HG03103 (cell line): ENCODE results near the gene TRPV5.
A peak's percentile ranks its signal among the peaks of the same experiment; 100 is the strongest.

ENCODE experiments used
- ATAC-seq: cut with Tn5 transposase; IDR thresholded peaks from one replicate; pipeline ENCODE4 v1.9.1; 2021; ENCODE audit warnings: low read depth; ENCODE audit not compliant: unreplicated experiment

The TRPV5 gene

DNA sequence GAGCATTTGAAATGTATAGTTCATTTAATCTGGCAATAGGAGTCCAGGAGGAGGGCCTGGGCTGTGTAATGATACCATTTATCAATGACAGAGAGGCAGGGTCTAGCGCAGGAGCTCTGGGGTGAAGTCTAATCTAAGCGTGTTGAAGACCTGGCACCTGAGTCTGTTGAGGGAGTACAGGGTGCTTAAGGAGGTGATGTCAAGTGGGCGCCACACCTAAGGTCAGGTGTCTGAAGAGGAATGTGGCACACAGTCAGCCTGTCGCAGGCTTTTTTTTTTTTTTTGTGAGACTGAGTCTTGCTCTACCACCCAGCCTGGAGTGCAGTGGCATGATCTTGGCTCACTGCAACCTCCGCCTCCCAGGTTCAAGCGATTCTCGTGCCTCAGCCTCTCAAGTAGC is 8.0 kb upstream of the TRPV5 start:
- no peak for ATAC-seq

DNA sequence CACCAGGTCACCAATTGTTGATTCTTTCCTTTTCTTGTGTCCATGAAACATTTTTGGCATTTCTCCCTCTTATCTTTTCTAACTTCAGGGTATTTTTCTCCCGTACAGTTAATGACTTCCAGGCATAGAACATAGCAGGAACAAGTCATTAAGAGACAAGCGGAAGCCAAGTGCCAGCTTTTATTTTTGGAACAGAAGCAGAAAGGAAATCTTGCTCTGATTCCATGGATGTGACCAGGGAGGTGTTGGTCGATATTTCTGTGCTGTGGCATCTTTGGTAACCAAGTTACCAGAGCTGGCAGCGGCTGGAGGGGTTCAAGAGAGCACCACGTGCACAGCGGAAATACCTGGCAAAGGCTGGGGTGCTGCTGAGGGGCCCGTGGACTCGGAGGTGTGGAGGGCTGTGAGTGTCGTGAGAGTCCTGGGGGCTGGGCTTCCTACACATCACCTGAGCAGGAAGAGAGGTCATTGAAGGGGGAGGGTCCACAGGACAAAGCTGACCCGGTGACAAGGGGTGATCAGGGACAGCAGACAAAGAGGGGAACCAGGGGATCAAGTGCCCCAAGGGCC is 7.5 kb upstream of the TRPV5 start:
- ATAC-seq = no peak

DNA sequence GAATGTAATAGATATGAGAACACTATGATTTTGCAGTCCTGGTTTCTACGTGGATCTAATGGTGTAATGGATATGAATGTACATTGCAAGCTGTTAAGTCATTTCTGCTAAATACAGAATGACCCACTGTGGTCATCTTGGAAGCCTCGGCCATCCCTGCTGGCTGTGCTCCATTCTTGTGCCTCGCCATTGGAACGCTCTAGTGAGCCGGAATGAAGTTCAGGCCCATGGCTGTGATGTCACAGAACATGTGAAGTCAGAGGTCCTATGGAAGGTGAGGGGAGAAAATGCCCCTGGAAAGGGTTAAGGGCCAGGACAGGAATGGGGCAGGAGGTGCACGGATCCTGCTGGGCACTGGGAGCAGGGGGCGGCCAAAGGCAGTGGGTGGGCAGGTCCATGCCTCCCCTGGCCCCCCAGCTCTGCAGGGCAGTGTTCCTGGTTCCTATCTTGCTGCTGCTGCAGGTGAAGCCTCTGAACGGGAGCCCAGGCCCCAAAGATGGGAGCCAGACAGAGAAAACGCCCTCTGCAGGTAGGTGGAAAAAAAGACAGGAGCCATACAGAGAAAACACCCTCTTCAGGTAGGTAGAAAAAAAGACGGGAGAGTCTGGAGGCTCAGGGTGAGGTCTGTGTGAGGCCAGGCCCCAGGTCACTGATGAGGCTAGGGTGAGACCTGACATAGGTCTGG is 5.8 kb upstream of the TRPV5 start, which contains the start of gene LLCFC1:
Gene LLCFC1, plus strand, starts transcription at position 259 of the 685 bp plus-strand sequence. Its CDS starts 138 bp downstream, at position 397.
- ATAC-seq = no peak

DNA sequence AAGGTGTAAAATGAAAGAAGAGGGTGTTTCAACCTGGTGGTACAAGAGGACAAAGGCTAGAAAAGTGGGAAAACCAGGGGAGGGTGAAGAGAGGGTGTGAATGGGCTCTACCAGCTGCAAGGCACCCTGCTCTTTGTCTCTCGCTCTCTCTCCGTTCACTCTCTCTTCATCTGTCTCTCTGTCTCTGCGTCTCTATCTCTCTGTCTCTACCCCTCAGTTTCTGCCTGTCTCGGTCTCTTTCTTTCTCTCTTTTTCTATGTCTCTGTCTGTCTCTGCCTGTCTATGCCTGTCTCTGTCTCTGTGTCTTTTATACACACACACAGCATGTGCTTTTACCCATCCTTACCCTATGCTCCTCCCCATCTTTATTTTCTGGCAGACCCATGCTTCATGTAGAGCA is 5.1 kb upstream of the TRPV5 start:
- no peak for ATAC-seq

DNA sequence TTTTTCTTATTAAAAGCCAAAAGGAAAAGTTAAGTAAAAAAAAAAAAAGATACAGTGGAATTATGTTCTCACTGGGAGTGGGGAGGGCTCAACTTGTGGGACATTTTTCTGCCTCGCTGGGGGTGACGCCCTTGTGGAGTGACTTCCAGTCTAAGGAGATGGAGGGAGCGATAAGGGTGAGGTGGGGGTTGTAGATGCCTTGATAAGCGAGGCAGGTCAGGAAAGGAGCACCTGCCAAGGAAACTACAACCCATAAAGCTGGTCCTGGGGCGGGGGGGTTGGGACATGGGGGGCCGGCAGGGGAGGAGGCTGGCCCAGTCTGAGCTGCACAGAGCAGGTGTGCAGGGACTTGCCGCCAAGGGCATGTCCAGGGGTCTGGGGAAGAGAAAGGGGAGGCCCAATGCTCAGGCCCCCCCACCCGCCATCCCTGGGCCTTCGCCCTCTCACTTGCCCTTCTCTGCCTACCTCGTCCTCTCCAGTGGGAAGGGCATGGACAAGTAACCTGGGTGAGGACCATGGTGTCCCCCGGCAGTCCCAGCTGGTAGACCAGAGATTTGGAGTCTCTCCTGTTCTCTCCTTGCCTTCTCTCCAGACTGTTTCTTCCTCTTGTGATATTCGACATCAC is 2.5 kb upstream of the TRPV5 start:
- ATAC-seq = no peak

DNA sequence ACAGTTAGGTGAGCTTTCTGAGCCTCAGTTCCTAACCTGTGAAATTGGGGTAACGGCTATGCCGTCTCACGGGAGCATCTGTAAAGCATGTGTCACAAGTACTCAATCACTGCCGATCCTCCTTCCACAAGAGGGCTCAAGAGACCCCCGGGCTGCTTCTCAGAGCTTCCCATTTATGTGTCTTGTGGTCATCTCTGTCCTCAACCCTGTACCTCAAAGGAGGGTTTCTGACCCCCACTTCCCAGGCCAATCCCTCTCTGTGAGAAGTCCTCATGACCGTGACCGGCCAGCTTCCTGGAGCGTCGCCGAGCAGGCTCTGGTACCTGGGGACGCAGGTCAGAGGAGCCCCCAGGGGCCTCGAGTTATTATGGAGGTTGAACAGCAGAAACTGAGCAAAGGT is 510 bp upstream of the TRPV5 start:
- ATAC-seq = no peak

DNA sequence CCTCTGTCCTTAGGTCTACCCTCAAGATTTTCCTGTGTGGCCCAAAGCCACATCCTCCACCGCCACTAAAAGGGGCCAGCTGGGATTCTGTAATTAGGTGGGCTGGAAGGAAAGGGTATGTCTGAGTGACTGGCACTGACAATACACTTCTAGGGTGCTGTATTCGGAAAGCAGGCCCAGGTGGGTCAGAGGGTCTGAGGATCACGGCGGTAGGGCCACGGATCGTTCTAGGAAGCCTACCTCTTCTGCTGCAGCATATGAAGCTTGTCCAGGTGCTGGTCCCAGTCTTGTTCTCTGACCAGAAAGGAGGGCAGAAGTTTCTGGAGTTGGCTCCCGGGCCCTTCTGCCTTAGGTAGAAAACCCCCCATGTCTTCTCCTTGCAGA is 462 bp downstream of the TRPV5 start:
- no peak for ATAC-seq

DNA sequence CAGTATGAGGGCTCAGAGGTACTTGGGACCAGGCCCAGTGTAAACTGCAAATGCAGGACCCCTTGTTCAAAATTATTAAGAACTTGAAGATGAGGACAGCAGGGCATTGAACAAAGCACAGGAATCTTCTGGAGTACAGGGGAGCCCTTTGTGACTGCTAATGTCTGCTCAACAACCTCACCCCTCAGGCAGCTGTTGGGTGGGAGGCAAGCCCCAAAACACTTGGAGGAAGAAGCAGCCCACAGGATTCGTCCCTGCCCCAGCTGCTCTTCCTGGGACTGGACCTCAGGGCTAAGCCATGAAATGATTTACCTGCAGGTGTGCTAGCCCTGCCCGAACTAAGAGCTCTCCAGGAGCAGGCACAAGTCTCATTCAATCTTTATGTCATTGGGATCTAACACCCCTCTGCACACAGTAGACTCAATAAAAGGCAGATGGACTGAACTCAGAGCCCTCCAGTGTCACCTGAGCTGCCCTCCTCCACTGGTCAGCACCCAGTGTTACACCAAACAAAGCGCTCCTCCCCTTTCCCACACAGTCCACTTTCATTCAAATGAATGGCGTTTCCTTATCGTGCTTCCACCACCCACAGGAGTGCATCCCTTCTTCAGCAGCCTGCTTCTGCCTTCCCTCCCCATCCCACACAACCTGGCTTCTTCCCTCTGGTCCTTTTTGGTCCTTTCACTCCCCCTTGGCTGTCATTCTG is 1.0 kb downstream of the TRPV5 start:
- no peak for ATAC-seq

DNA sequence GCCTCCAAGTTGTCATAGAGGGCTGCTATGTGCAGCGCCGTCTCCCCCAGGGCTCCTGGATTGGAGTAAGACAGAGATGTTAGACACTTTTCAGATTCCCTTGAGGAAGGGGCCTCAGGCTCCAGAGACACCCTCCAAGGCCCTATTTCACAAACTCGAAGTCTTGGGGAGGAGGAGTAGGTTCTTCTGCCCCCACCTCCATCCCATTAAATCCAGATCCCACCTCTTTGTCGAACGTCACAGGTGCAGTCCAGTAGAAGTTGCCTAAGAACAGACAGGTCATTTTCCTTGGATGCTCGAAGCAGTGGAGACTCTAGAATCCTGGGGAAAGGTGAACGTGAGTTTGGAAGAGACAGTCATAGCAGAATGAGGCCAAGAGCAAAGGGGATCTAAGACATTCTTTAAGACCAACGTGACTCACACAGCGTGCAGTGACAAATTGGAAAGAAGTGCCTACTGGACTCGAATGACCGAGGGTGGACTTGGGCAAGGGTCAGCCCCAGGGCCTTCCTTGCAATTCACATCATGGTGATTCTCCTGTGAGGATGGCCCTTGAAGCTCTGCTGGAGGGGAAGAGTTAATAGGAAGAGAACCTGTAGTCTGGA is 3.3 kb downstream of the TRPV5 start:
- ATAC-seq = no peak

DNA sequence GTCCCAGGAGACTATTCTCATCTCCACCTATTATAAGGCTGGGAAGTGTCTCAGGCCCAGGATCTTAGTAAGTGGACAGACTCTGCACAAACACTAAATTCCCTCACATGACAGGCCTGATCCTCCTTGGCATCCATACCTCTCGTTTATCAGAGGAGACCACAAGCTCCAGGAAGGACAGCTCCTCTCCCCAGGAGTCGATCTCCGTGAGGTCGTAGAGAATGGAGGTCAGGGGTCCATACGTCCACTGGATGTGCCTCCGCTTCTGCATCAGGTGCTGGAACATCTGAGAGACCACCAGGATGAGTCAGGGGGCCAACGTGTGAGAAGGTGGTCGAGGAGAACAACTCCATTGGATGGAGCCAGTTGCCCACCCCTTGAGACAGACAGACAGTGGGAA is 5.6 kb downstream of the TRPV5 start:
- no peak for ATAC-seq

DNA sequence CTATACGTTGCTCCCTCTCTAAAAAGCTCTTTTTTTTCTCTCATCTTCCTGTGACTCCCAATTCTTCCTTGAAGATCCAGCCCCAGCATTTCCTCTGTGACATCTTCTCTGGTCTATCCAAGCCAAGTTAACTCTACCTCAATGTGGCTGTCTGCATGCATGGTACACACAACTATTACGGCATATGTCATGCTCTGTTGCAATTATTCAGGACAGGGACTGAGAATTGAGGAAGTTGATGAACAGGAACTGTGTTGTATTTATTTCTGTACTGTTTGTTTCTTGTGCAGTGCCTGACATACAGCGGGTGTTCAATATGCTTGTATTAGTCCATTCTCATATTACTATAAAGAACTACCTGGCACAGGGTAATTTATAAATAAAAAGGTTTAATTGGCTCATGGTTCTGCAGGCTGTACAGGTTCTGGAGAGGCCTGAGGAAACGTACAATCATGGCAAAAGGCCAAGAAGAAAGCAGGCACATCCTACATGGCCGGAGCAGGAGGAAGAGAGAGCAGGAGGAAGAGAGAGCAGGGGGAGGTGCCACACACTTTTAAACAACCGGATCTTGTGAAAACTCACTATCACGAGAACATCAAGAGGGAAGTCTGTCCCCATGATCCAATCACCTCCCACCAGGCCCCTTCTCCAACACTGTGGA is 6.3 kb downstream of the TRPV5 start:
- ATAC-seq = peak; percentile 48

DNA sequence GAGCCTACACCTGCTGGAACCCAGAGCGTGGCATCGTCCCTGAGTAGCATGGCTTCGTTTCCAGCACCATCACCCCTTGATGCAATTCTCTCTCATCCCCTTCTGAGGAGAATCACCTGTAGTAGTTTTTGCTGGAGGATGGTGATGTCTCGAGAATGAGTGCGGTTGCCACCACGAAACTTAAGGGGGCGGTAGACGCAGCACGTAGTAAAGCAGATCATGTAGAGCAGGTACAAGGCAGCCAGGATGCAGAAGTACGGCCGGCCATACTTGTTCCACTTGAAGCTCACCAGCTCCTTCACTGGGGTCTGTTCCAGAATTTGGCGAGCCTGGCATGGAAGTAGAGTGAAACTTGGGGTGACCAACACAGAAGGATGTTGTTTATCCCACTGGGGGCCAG is 8.1 kb downstream of the TRPV5 start:
- peak; percentile 52 for ATAC-seq

DNA sequence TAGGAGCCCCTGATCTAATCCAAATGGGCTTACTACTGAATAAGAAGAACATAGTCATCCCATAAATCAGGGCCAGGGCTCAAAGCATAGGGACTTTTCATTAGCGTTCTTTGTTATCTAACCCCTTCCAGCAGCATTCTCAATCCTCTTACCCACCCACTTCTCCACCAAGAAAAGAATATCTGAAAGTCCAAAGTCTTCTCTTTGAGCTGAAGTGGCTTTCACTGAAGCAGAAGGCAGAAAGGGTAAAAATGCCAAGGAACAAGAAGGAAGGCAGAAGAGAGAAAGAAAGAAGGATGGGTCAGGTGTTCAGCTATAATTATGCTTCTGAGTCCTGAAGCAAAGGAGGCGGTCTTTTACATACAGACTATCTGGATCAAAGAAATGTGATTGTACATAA is 10.2 kb downstream of the TRPV5 start:
- no peak for ATAC-seq

DNA sequence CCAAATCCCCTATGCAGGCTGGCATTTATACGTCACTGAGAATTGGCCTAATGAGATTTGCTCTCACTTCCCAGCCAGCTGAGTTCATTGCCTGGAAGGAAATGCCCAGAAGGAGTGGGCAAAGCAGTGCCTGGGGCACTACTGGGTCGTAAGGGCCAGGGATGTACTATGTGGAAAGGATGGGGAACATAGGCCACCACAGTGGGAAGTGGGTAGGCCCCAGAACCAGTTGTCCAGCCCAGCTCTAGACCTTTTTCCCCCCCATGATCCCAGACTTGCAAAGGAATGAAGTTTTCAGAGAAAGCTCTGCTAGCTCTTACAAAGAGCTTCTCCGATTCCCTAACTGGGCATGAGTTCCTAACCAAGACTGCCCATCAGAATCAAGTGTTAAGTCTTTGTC is 13.9 kb downstream of the TRPV5 start:
- no peak for ATAC-seq

DNA sequence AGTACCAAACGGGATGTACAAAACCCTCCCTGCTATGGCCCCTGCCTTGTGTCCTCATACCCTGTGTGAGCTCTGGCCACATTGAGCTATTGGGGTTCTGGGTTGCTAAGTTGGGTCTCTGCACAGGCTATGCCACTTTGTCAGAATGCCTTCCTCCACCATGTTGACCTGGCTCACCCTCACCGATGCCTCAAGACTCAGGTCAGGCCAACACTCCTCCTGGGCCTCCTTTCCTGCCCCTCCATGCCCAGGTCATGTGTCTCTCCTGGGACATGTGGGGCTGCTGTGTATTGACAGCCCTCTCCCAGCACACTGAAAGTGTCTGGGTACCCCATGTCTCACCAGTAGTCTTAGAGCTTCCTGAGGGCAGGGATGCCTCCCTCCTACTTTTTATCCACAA is 14.6 kb downstream of the TRPV5 start:
- no peak for ATAC-seq

DNA sequence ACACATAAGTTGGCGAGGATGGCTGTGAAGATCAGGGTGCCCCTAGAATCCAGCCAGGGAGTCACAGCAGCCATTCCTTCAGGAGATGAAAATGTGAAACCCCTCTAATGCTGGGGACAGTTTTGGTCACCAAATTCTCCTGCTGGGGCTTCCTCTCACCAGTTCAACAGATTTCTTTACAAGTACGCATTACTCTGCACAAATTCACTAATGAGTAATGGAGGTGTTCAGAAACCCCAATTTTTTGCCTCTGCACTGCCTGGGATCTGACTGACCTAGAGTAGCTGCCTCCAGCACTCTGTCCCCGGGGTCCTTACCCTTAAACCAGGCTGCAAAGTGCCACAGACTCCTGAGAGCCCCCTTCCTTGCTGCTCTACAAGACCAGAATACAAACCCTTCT is 16.1 kb downstream of the TRPV5 start:
- no peak for ATAC-seq

DNA sequence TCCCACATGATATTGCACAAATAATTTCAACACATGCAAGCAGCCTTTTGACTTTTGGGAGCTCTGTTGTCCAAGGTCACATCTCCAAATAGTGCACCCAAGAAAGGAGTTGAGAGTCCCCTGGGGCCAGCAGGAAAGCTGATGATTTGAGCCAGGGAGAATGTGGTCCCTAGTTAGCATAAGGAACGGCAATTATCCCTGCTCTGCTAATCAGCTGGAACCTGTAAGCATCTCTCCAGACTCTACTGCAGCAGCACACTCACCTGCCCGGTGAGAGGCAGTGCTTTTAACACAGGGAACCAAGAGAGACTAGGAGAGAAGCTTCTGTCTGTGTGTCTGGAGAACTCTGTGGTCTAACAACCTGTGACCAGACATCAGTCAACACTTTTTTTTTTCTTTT is 17.0 kb downstream of the TRPV5 start:
- no peak for ATAC-seq

DNA sequence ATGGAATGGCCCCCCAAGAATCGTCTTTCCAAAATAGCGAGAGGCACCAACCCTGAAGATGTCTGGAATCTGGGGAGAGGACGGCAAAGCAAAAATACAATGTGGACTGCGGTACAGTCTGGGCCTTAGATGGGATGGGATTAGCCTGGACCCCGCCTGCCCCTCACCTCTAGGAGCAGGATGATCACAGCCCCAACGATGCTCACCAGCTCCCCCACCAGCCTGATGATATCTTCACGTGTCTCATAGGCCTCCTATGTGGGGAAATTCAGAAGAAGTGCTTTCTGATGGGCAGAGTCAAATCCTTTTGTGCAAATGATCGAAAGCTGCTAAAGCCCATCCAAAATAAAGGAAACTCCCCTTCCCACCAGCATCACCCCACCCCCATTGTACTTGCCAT is 18.2 kb downstream of the TRPV5 start:
- no peak for ATAC-seq

DNA sequence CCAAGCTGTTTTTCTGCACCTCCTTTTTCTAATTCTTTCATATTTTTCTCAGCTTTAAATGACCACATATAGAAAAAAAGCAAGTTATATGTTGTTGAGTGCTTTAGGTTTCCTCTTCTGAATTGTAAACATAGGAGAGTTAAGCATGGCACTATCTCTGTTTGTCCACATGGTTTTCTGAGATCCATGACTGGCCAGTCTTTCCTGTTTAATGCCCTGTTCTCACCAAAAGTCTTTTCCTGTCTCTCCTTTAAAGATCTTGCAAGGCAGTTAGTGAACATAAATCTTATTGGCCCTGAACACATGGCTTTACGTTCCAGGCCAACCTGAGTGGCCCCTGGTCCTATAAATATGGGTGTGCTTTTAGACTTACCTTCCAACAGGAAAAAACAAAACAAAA is 19.4 kb downstream of the TRPV5 start:
- ATAC-seq = no peak

DNA sequence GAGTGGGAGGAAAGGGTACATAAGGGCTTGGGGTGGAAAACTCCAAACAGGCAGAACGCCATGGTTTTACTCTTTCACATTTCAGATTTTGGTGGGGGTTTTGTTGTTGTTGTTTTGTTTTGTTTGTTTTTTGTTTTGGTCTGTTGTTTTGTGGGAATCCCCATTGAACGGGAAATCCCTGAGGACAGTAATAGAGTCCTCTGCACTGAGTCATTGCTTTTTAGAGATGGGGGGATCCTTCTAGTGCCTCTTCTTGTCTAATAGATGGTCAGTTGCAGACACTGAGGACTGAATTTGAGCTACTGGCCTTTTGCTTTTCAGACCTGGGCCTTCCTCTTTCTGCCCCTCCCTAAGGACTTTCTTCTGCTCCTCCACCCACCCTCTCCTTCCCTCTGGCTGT is 20.0 kb downstream of the TRPV5 start:
- ATAC-seq = no peak

DNA sequence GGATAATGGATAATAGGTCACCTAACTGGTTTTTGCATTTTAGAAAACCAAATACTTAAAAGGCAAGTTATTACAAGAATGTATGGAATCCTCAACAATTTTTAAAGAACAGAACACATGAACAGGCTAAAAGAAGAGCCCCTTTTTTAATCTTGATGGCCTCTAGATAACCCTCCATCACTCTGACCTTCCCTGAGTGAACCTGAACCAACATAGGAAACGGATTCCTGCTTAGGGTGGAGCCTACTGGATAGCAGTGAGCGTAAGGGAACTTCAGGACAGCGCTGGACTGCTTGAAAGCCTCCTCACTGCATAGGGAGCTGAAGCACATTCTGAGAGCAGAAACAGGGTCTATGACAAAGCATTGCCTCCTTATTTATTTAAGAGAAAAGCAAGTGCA is 20.5 kb downstream of the TRPV5 start:
- ATAC-seq = no peak
